GM21825 (cell line): ENCODE data around the gene ECI1.
A peak's percentile ranks its signal among the peaks of the same experiment; 100 is the strongest.
"Not testable (repeated sequence)": the region's sequence is repeated elsewhere in the genome, so short reads cannot be mapped to it uniquely, and the experiment has no call there.

Experiments
- ATAC-seq: cut with Tn5 transposase; IDR thresholded peaks from one replicate; pipeline ENCODE4 v1.9.1; 2021; ENCODE audit warnings: mild to moderate bottlenecking, moderate library complexity; ENCODE audit not compliant: unreplicated experiment

Gene ECI1

DNA sequence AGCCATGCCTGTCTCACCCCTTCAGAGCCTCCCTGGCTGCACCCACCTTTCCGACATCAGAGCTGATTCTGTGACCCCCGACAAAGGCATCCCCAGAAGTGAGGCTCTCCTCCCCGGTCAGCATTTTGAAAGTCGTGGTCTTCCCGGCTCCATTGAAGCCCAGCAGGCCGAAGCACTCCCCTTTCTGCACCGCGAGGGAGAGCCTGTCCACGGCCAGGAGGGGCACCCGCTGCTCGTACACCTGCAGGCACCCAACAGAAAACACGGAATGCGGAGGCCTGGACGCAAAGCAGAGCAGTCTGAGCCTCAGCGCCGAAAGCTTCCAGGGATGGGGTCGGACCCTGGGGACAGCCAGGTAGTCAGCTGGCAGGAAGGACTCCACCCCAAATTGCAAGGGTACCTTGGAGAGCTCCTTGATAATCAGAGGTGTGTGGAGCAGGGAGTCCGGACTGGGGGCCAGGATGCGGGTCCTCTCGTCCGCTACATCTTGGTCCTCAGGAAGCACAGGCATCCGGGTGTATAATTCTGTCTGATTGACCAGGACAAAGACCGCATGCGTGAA, 29.7 kb upstream of the ECI1 start:
- ATAC-seq: no peak

DNA sequence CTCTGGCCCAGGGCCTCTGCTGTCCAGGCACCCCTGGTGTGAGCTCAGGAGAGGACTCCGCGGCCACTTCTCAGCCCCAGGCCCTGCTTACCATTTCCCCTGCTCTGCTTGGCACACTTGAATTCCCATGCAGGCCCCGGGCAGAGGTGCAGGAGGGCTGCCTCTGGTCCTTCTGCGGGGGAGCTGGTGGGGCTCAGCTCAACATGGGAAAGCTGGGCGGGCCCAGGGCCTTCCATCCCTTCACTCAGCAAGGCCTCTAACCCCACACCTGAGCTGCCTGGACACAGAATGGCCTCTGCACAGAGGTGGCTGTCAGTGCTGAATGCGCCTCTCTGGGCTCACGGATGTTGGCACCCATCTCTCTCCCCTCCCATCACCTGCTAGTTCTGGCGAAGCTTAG, 29.1 kb upstream of the ECI1 start:
- ATAC-seq: no peak

GRCh38 chr16:2278956-2279800, 27.8 kb upstream of the ECI1 start:
- no peak for ATAC-seq

- ATAC-seq: no peak
Observed at GRCh38 chr16:2278272-2278608, 26.9 kb upstream of the ECI1 start.

DNA sequence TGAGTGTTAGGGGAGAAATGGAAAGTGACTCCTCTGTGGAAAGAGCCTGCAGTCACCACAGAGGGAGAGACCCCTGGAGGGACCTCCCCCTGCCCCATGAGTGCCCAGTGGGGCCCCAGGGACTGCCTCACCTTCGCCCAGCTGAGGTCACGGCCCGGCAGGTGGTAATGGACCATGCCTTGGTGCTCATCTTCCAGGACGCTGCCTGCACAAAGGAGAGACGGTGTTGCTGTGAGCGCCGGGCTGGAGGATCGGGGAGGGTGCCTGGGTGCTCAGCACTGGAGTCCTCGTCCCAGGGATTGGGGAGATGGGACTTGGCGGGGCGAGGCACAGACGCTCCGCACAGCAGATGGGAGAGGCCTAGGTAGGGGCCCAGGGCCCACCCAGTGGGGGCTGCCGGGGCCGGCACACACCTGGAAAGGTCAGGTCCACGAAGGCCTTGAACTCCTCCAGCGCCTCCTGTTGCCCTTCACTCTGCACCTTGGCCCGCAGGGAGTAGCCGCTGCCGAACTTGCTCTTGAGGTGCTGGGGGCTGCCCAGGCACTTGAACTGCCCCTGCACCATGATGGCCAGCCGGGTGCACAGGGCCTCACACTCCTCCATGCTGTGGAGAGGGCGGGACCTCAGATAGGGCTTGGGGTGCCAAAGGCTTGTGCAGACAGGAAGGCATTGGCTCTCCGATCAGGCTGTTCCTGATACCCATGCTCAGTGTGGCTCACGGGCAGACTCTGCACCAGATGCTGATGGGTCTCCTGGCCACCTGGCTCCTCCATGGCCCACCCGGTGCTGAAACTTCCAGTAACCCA, 26.3 kb upstream of the ECI1 start:
- ATAC-seq: no peak

DNA sequence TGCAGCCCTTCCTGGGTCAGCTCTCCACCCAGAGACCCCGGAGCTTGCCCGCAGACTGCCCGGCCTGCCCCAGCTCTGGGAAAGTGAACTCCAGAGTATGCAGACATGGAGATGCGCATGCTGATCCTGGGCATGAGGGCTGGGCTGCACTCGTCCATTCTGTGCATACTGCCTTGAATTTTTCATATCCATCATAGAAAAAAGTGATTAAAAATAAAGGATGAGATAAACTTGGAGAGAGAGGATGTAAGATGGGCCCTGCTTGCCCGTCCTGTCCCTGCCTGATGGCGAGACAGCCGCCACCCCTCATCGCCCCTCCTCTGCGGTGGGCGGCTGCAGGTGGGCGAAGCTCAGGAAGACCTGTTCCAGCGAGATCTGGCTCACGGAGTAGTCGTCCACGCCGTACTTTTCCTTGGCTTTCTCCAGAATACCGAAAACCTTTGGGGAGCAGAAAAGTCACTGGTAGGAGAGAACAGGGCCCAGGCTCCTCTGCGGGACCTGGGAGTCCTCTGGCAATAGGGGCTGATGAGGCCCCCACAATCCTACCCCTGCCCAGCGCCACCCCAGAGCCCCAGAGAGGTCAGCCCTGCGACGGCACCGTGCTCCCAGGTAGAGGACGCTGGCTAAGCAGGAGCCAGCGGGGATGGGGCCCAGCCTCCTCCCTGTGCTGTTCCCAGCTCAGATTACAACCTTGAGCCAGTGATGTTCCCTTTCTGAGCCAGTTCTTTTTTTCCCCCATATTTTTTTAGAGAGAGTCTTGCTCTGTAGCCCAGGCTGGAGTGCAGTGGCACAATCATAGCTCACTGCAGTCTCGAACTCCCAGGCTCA, 25.2 kb upstream of the ECI1 start:
- no peak for ATAC-seq

- no peak for ATAC-seq
Observed at GRCh38 chr16:2275476-2276367, 24.3 kb upstream of the ECI1 start.

DNA sequence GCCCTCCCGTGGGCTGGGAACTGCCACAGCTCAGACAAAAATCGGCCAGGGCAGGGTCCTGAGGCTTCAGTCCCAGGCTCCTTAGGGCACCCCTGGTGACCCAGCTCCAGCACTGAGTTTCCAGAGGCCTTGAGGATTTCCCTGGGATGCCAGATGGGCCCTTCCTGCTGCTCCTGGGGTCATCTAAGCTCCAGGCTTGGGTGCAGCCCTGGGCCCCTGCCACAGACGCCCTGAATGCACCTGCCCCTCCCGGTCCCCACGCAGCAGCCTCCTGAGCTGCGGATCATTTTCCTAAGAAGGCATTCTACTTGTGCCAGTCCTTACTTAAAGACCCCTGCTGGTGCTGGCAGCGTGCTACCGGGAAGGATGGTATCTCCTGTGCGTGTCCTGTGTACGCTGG, 22.5 kb upstream of the ECI1 start:
- ATAC-seq: no peak

DNA sequence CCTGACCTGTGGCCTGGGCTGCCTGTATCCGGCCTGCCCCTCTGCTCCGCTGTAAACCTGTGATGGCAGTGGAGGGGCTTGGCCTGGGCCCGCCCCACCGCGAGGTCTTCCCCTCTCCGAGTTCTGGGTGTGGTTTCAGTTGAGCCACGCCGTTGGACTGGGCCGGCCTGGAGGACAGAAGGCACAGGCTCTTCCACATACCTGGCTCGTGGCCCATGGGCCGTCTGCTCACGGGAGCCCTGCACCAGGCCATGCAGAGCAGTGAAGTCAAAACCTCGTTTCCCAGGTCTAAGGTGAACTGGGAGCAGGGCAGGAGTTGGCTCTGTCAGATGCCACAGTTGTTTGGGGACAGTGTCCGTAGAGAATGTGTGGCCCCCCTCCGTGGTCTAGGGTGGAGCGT, 22.1 kb upstream of the ECI1 start:
- ATAC-seq: no peak

DNA sequence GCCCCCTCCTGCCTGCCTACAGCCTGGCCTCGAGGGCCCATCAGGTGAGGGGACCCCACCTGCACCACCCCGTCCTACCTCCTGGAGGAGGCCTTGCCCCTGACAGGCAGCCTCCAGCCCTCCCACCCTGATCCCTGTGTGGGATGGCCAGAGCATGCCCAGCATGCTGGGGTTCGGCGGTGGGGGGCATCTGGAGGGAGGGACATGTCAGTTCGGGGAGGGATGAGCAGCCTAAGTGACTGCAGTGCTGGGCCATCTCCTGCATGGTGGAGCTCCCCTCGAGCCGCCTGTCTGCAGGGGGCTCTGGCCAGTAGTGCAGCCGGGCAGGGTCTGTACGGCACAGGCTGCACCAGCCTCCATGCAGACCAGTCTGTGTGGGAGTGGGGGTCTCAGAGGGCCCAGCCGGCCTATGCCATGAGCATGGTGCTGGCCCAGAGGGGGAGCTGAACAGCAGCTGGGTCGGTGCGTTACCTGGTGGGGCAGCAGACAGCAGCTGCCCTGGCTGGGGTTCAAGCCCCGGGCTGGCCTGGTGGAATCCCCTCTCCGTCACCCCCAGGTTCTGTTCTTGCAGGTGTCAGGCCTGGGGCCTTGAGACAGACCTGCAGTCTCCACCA, 20.6 kb upstream of the ECI1 start:
- no peak for ATAC-seq

GRCh38 chr16:2270588-2271470, 19.4 kb upstream of the ECI1 start:
- no peak for ATAC-seq

DNA sequence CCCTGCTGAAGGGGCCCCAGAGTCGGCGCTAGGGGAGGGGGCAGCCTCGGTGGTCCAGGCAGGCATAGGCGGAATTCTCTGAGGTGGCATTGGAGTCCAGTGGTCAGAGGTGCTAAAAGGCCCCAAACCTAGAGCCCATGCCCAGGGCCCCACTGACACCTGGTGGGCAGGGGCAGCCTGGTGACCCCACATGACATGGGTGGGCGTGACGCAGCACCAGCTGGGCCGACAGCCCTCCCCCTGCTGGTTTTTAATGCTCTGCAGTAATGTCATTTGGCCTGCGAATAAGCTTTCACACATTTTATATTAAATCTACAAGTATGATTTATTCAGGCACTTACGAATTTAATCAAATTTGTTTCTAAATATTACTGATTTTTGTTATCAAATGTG, 18.7 kb upstream of the ECI1 start:
- no peak for ATAC-seq

GRCh38 chr16:2267913-2268666, 16.7 kb upstream of the ECI1 start, which contains the start of gene RNPS1:
Gene RNPS1 (minus strand): TSS chr16:2268126. CDS start chr16:2264643, 3,483 bp downstream.
- ATAC-seq: peak; percentile 77

DNA sequence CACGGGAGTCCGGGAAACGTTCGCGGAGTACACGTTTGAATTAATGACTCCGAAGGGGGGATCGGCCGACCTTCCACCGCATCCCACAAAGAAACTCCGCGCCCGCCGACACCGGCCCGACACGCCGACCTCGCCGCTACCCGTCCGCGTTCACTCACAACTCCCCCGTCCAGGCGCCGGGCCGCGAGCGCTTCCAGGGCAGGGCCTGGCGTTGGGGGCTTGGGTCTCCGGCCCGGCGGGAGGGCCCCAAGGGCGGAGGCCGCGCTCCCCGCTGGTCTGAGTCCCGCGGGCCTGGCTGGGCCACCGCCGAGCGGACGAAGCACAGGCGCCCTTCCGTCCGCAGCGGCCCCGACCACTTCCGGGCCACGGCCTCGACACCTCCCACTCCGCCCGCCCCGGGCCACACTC, 16.1 kb upstream of the ECI1 start:
- peak; percentile 45 for ATAC-seq

- not testable (repeated sequence) for ATAC-seq
Observed at GRCh38 chr16:2266887-2267286, 15.5 kb upstream of the ECI1 start.

DNA sequence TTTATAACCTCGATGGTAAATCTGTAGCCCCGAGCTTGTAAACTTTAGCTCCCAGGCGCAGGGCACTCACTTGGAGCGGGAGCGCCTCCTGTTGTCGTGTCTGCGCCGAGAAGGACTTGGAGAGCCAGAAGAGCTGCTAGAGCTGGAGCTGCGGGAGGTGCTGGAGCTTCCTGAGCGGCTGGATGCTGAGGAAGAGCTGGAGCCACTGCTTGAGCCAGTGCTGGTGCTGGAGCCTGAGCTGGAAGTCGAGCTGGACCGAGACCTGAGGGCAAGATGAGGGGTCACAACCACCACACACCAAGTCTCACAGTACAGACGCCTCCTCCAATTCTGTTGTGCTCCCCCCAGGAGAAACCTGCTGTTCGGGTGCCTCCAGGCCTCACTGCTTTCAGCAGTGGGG, 11.6 kb upstream of the ECI1 start:
- not testable (repeated sequence) for ATAC-seq

DNA sequence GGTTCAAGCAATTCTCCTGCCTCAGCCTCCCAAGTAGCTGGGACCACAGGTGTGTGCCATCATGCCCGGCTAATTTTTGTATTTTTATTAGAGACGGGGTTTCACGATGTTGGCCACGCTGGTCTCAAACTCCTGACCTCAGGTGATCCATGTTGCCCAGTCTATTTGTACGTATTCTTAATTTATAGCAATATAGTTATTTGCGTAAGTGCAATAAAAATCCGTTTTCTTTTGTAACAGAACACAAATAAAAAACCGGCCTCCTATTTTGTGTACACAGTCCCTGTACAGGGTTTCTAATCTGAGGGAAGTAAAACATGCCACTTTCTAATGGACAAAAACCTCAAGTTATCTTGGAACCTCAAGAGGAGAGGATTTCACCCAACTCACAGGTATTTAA, 8.9 kb upstream of the ECI1 start:
- no peak for ATAC-seq

- not testable (repeated sequence) for ATAC-seq
Observed at GRCh38 chr16:2258530-2258929, 7.1 kb upstream of the ECI1 start.
